ENCODE data around the gene GMDS. TPM values are rescaled to one million over a fixed set of nuclear protein-coding genes. Genes with fewer than 3 reads are reported as not detected.

The GMDS gene
- total and polyA plus RNA-seq, 2 of the 4 experiments (the other 2 are of a cell fraction), result 7.3 to 21.9 TPM

GRCh38 chr6:1790684-1791083 lies 454.7 kb downstream of the GMDS start:
- H2AK5ac ChIP-seq (ENCODE audit: low read depth, low read length), result no peak overlapping the region
- dilution Hi-C loops (cut with HindIII; ENCODE audit: low sequenced_read_pairs, unreplicated experiment) (no loop called here), intact Hi-C loops (cut with micrococcal nuclease) (no loop called here), in situ Hi-C loops (cut with MboI; ENCODE audit: low sequenced_read_pairs) (no loop called here)
- no peaks in the 10 kb centered on the region for H3K9me3 ChIP-seq (ENCODE audit: control insufficient read depth, insufficient read depth, low read length)
- no peak overlapping the region for H2BK120ac ChIP-seq (ENCODE audit: low read depth, low read length)
- DNase-seq, result no peak
- no peak overlapping the region for H3K9ac ChIP-seq (ENCODE audit: low read depth, low read length)
- no peak overlapping the region for H3K4ac ChIP-seq (ENCODE audit: low read depth, low read length)
- H4K20me1 ChIP-seq (ENCODE audit: insufficient read depth, low read length), result no peaks in the 10 kb centered on the region
- no peak overlapping the region for H3K4me3 ChIP-seq (ENCODE audit: insufficient read depth, low read depth, low read length)
- peaks cover 2% of the 10 kb centered on the region; the same call in 1 of the 2 replicates for H3K4me1 ChIP-seq (ENCODE audit: control insufficient read depth, insufficient read depth, low read length)
- no peak overlapping the region for H4K91ac ChIP-seq (ENCODE audit: insufficient read depth, low read depth, low read length)
- no peak overlapping the region for H3K14ac ChIP-seq (replicated peaks; ENCODE audit: low read depth, low read length)
- no peaks in the 10 kb centered on the region for H3K79me1 ChIP-seq (ENCODE audit: low read depth in 1 of 2, low read length in 2 of 2)
- TF ChIP-seq CTCF (conservative IDR thresholded peaks at IDR 0.05; ENCODE audit: low read depth, low read length) (no peak), MAZ (IDR thresholded peaks at IDR 0.05; ENCODE audit: borderline replicate concordance, low read depth, low read length) (no peak), USF2 (IDR thresholded peaks at IDR 0.05; ENCODE audit: low read depth, low read length) (no peak), SMC3 (IDR thresholded peaks at IDR 0.05; ENCODE audit: low read depth, low read length) (no peak), FOS (IDR thresholded peaks at IDR 0.05; ENCODE audit: low read depth, low read length) (no peak), RAD21 (IDR thresholded peaks at IDR 0.05; ENCODE audit: low read length) (no peak), POLR2A (IDR thresholded peaks at IDR 0.05; ENCODE audit: low read depth, low read length) (no peak), CEBPB (IDR thresholded peaks at IDR 0.05; ENCODE audit: low read depth, low read length) (no peak), RCOR1 (IDR thresholded peaks at IDR 0.05; ENCODE audit: insufficient replicate concordance, low read length) (no peak), CHD1 (IDR thresholded peaks at IDR 0.05; ENCODE audit: low read depth, low read length) (no peak), MXI1 (IDR thresholded peaks at IDR 0.05; ENCODE audit: borderline replicate concordance, low read depth, low read length) (no peak), BHLHE40 (IDR thresholded peaks at IDR 0.05; ENCODE audit: low read depth, low read length) (no peak), NFE2L2 (IDR thresholded peaks at IDR 0.05; ENCODE audit: low read depth, low read length) (no peak)
- no peak overlapping the region for H4K8ac ChIP-seq (ENCODE audit: low read depth in 2 of 2, low read length in 2 of 2)
- H2BK5ac ChIP-seq (ENCODE audit: low read depth, low read length, poor library complexity, severe bottlenecking), result no peak overlapping the region
- no peak overlapping the region for H3K18ac ChIP-seq (ENCODE audit: low read depth, low read length)
- ChIA-PET POLR2A (ENCODE audit: unreplicated experiment) (no interaction called here), CTCF (no interaction called here)
- no peaks in the 10 kb centered on the region for H3K27me3 ChIP-seq (ENCODE audit: control insufficient read depth, insufficient read depth, low read length)
- no peak overlapping the region for H4K5ac ChIP-seq (ENCODE audit: low read depth, low read length)
- no peaks in the 10 kb centered on the region for H3K36me3 ChIP-seq (ENCODE audit: control insufficient read depth, insufficient read depth, low read length)
- no peak overlapping the region for H2AK9ac ChIP-seq (replicated peaks; ENCODE audit: low read depth, low read length, poor library complexity)
- H2AFZ ChIP-seq (replicated peaks; ENCODE audit: low read length, poor library complexity), result no peak overlapping the region
- WGBS, 2 experiments (ENCODE audit: extremely low coverage in 2 of 2, insufficient read length in 1 of 2), result no CpG with 5 or more reads among the region's 3 CpGs
- no peak overlapping the region for H2BK20ac ChIP-seq (ENCODE audit: low read depth, low read length)
- no peak overlapping the region for H3K23ac ChIP-seq (ENCODE audit: low read depth, low read length)
- BruUV-seq (replicated peaks), result no TSS peak
- ATAC-seq (ENCODE audit: low read depth), result no peak
- H3K56ac ChIP-seq (ENCODE audit: extremely low read depth, insufficient read depth, low read length), result no peak overlapping the region
- H3K9me1 ChIP-seq (ENCODE audit: insufficient read depth, low read length), result no peaks in the 10 kb centered on the region; the same call in 1 of the 2 replicates
- no peak overlapping the region for H3K27ac ChIP-seq (ENCODE audit: insufficient read depth, low read length)
- H3K4me2 ChIP-seq (ENCODE audit: low read depth, low read length), result no peak overlapping the region
- no peak overlapping the region; the same call in 2 of the 3 replicates for H2BK15ac ChIP-seq (ENCODE audit: low read depth, low read length)
